Adrenal gland (tissue), 5 donors: ENCODE measurements around the gene SLC6A4.
"Not testable (repeated sequence)": the region's sequence is repeated elsewhere in the genome, so short reads cannot be mapped to it uniquely, and the experiment has no call there.

Experiments used
- POLR2A ChIP-seq, 2 donors: fragments of 450-650 bp; IDR thresholded peaks; one replicate each; pipeline ENCODE4 v1.6.1; 2017; ENCODE audit warnings: antibody characterized with exemption in 2 of 2, mild to moderate bottlenecking in 2 of 2, moderate library complexity in 1 of 2
- TF ChIP-seq, protein P1 (sequence below), 6 experiments: fragments of 450-650 bp in 4 of 6; fragments of 200-600 bp in 2 of 6; sonication (generic) in 1 of 6; IDR thresholded peaks; 1 replicate in 5 of 6; 2 replicates in 1 of 6; pipeline versions ENCODE4 v1.5.1 to v1.8.0; 2016 to 2021; ENCODE audit warnings: antibody characterized with exemption in 6 of 6, mild to moderate bottlenecking in 2 of 6, moderate library complexity in 1 of 6
- donor health status: DM: no; HTN: no; CAD: no.

DNA sequence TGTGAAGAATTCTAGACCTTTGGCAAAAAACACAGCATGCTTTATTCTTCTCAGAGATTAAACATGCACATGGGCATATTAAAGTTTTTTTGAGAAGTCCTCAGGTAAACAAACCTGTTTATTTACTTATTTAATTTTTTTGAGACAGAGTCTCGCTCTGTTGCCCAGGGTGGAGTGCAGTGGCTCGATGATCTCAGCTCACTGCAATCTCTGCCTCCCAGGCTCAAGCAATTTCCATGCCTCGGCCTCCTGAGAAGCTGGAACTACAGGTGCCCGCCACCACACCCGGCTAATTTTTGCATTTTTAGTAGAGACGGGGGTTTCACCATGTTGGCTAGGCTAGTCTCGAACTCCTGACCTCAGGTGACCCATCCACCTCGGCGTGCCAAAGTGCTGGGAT, 34.8 kb downstream of the SLC6A4 start:
- TF ChIP-seq, protein P1, sequence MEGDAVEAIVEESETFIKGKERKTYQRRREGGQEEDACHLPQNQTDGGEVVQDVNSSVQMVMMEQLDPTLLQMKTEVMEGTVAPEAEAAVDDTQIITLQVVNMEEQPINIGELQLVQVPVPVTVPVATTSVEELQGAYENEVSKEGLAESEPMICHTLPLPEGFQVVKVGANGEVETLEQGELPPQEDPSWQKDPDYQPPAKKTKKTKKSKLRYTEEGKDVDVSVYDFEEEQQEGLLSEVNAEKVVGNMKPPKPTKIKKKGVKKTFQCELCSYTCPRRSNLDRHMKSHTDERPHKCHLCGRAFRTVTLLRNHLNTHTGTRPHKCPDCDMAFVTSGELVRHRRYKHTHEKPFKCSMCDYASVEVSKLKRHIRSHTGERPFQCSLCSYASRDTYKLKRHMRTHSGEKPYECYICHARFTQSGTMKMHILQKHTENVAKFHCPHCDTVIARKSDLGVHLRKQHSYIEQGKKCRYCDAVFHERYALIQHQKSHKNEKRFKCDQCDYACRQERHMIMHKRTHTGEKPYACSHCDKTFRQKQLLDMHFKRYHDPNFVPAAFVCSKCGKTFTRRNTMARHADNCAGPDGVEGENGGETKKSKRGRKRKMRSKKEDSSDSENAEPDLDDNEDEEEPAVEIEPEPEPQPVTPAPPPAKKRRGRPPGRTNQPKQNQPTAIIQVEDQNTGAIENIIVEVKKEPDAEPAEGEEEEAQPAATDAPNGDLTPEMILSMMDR (IDR thresholded peaks at IDR 0.05) = not testable (repeated sequence)
- TF ChIP-seq POLR2A (IDR thresholded peaks at IDR 0.05) = not testable (repeated sequence)
